ENCODE measurements around the gene DHRS2. TPM values are rescaled to one million over a fixed set of nuclear protein-coding genes. Genes with fewer than 3 reads are reported as not detected.

The DHRS2 gene
- polyA plus RNA-seq, 2 donors: 0.14 TPM

DNA sequence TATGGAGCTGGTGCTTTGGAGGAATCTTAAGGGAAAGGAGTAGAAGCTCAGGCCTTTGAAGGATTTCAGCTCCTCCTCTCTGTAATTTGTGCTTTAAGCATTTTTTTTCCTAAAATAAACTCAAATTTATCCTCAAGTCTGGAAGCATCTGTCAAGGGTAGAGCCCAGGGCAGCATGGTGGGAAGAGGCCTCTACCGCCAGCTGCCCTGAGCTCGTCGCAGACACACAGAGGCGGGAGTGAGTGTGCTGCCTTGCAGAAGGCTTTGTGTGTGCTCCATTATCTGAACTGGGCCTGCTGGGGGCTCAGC lies 9.3 kb downstream of the DHRS2 start:
- no peak overlapping the region for H3K4me3 ChIP-seq (ENCODE audit: low read depth in 1 of 2, low read length in 2 of 2)
- no peaks in the 10 kb centered on the region for H3K27me3 ChIP-seq (ENCODE audit: control insufficient read depth in 1 of 2, insufficient read depth in 2 of 2, low read length in 2 of 2)
- H3K4me1 ChIP-seq (ENCODE audit: control insufficient read depth in 2 of 2, insufficient read depth in 2 of 2, low read length in 1 of 2): no peaks in the 10 kb centered on the region
- 93 to 94% methylated on average over 4 of the region's 4 CpGs for WGBS, 2 donors
- H3K9me3 ChIP-seq (ENCODE audit: control insufficient read depth in 2 of 2, insufficient read depth in 1 of 2, low read depth in 1 of 2, low read length in 1 of 2): no peaks in the 10 kb centered on the region
- no peak overlapping the region for H3K27ac ChIP-seq (ENCODE audit: low read depth in 2 of 2, low read length in 1 of 2)
- H3K36me3 ChIP-seq (ENCODE audit: control insufficient read depth in 2 of 2, insufficient read depth in 2 of 2, low read length in 1 of 2): no peaks in the 10 kb centered on the region

GRCh38 chr14:23645812-23646647 lies 9.9 kb downstream of the DHRS2 start:
- Histone ChIP-seq H3K9me3 (ENCODE audit: control insufficient read depth in 2 of 2, insufficient read depth in 1 of 2, low read depth in 1 of 2, low read length in 1 of 2) (no peaks in the 10 kb centered on the region), H3K4me1 (ENCODE audit: control insufficient read depth in 2 of 2, insufficient read depth in 2 of 2, low read length in 1 of 2) (no peaks in the 10 kb centered on the region), H3K36me3 (ENCODE audit: control insufficient read depth in 2 of 2, insufficient read depth in 2 of 2, low read length in 1 of 2) (no peaks in the 10 kb centered on the region), H3K4me3 (ENCODE audit: low read depth in 1 of 2, low read length in 2 of 2) (no peak overlapping the region), H3K27ac (ENCODE audit: low read depth in 2 of 2, low read length in 1 of 2) (no peak overlapping the region), H3K27me3 (ENCODE audit: control insufficient read depth in 1 of 2, insufficient read depth in 2 of 2, low read length in 2 of 2) (no peaks in the 10 kb centered on the region)
- 88 to 90% methylated on average over 9 of the region's 9 CpGs for WGBS, 2 donors

- 77 to 81% methylated on average over 6 of the region's 6 CpGs for WGBS, 2 donors
- Histone ChIP-seq H3K36me3 (ENCODE audit: control insufficient read depth in 2 of 2, insufficient read depth in 2 of 2, low read length in 1 of 2) (no peaks in the 10 kb centered on the region), H3K4me1 (ENCODE audit: control insufficient read depth in 2 of 2, insufficient read depth in 2 of 2, low read length in 1 of 2) (no peaks in the 10 kb centered on the region), H3K9me3 (ENCODE audit: control insufficient read depth in 2 of 2, insufficient read depth in 1 of 2, low read depth in 1 of 2, low read length in 1 of 2) (no peaks in the 10 kb centered on the region), H3K4me3 (ENCODE audit: low read depth in 1 of 2, low read length in 2 of 2) (no peak overlapping the region), H3K27me3 (ENCODE audit: control insufficient read depth in 1 of 2, insufficient read depth in 2 of 2, low read length in 2 of 2) (no peaks in the 10 kb centered on the region), H3K27ac (ENCODE audit: low read depth in 2 of 2, low read length in 1 of 2) (no peak overlapping the region)
These were observed 10.7 kb downstream of the DHRS2 start for GRCh38 chr14:23646648-23647549.

DNA sequence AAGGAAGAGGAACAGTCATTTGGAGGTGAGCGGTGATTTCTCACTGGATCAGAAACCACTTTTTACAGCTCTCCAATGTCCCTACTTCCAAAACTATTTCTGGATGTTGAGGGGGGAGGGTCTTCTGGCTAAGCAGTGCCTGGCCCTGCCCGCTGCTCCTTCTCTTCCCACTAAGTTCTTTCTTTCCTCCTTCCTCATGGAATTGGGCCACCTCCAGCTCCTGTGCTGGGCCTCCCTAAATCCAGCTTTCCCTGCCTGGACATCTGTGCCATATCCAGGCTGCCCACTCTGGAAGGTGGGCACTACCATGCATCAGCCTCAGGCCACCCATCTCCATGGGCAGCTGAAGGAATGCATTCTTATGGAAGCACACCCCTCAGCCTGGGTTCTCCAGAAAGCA lies 11.5 kb downstream of the DHRS2 start:
- WGBS, 2 donors: 85 to 93% methylated on average over 2 of the region's 2 CpGs
- no peak overlapping the region for H3K27ac ChIP-seq (ENCODE audit: low read depth in 2 of 2, low read length in 1 of 2)
- H3K36me3 ChIP-seq (ENCODE audit: control insufficient read depth in 2 of 2, insufficient read depth in 2 of 2, low read length in 1 of 2): no peaks in the 10 kb centered on the region
- no peak overlapping the region for H3K4me3 ChIP-seq (ENCODE audit: low read depth in 1 of 2, low read length in 2 of 2)
- H3K27me3 ChIP-seq (ENCODE audit: control insufficient read depth in 1 of 2, insufficient read depth in 2 of 2, low read length in 2 of 2): no peaks in the 10 kb centered on the region
- H3K9me3 ChIP-seq (ENCODE audit: control insufficient read depth in 2 of 2, insufficient read depth in 1 of 2, low read depth in 1 of 2, low read length in 1 of 2): no peaks in the 10 kb centered on the region
- H3K4me1 ChIP-seq (ENCODE audit: control insufficient read depth in 2 of 2, insufficient read depth in 2 of 2, low read length in 1 of 2): no peaks in the 10 kb centered on the region

DNA sequence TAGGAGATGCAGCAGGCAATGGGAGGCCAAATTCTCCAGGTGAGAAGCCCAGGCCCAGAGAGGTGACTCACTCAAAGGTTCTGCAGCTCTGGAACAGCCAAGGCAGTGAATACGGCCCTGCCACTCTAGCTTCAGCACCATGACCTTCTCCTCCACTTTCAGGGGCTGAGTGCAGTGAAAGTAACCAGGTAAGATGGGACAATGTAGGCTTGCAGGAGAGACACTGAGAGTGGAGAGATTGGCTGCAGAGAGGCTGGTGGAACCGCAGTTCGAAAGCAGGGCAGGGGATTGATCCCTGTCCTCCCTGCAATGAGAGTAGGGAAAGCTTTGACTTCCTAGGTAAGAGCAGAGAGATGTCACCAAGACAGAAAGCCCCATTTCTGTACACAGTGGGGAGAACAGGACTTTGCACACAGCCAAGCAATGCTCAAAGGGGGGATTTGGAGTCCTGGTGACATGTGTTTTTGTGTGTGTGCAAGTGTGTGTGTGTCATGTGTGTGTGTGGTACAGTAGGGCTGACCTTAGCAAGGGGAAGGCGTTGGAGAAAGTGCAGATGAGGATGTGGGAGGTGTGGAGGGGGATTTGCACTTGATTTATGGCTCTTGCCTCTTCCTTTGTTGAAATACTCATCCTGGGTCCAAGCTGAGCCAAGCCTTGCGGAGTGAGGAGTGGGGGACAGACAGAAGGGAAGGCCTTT lies 12.7 kb downstream of the DHRS2 start:
- 69 to 78% methylated on average over 5 of the region's 5 CpGs for WGBS, 2 donors
- no peaks in the 10 kb centered on the region for H3K27me3 ChIP-seq (ENCODE audit: control insufficient read depth in 1 of 2, insufficient read depth in 2 of 2, low read length in 2 of 2)

GRCh38 chr14:23650506-23650905 lies 14.3 kb downstream of the DHRS2 start:
- H3K4me1 ChIP-seq (ENCODE audit: control insufficient read depth in 2 of 2, insufficient read depth in 2 of 2, low read length in 1 of 2): no peaks in the 10 kb centered on the region
- H3K27ac ChIP-seq (ENCODE audit: low read depth in 2 of 2, low read length in 1 of 2): no peak overlapping the region
- H3K27me3 ChIP-seq (ENCODE audit: control insufficient read depth in 1 of 2, insufficient read depth in 2 of 2, low read length in 2 of 2): no peaks in the 10 kb centered on the region
- no peaks in the 10 kb centered on the region for H3K36me3 ChIP-seq (ENCODE audit: control insufficient read depth in 2 of 2, insufficient read depth in 2 of 2, low read length in 1 of 2)
- WGBS, 2 donors: 85 to 90% methylated on average over 3 of the region's 3 CpGs
- no peaks in the 10 kb centered on the region for H3K9me3 ChIP-seq (ENCODE audit: control insufficient read depth in 2 of 2, insufficient read depth in 1 of 2, low read depth in 1 of 2, low read length in 1 of 2)
- no peak overlapping the region for H3K4me3 ChIP-seq (ENCODE audit: low read depth in 1 of 2, low read length in 2 of 2)

More for the DNA sequence above, 12.7 kb downstream of the DHRS2 start:
- Histone ChIP-seq H3K36me3 (ENCODE audit: control insufficient read depth in 2 of 2, insufficient read depth in 2 of 2, low read length in 1 of 2) (no peaks in the 10 kb centered on the region), H3K4me3 (ENCODE audit: low read depth in 1 of 2, low read length in 2 of 2) (no peak overlapping the region), H3K9me3 (ENCODE audit: control insufficient read depth in 2 of 2, insufficient read depth in 1 of 2, low read depth in 1 of 2, low read length in 1 of 2) (no peaks in the 10 kb centered on the region), H3K4me1 (ENCODE audit: control insufficient read depth in 2 of 2, insufficient read depth in 2 of 2, low read length in 1 of 2) (no peaks in the 10 kb centered on the region), H3K27ac (ENCODE audit: low read depth in 2 of 2, low read length in 1 of 2) (no peak overlapping the region)

DNA sequence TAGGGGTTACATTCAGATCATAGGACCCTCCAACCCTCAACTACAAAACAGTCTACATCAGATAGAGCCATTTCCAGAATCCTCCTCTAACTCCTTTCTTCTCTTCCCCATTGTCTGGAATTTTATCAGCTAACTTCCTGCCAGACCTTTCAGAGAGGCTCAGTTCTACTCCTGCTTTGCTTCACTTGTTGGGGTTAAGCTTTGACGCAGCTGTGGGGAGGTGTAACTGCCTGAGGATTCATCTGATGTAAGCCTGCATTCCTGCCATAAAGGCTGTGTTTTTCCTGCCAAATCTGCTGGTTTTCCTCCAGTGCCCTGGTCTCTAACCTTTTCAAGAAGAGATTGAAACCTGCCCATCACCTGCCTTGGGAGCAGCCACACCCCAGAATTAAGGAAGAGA lies 16.9 kb downstream of the DHRS2 start:
- H3K27ac ChIP-seq (ENCODE audit: low read depth in 2 of 2, low read length in 1 of 2): no peak overlapping the region

DNA sequence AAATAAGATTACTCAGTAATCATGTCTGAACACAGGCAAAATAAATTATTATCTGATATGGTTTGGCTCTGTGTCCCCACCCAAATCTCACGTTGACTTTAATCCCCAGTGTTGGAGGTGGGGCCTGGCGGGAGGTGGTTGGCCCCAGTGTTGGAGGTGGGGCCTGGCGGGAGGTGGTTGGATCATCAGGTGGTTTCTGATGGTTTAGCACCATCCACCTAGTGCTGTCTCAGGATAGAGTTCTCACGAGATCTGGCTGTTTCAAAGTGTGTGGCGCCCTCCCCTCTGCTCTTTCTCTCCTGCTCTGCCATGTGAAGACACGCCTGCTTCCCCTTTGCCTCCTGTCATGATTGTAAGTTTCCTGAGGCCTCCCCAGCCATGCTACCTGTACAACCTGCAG lies 18.1 kb downstream of the DHRS2 start:
- Histone ChIP-seq H3K4me1 (ENCODE audit: control insufficient read depth in 2 of 2, insufficient read depth in 2 of 2, low read length in 1 of 2) (no peaks in the 10 kb centered on the region), H3K27ac (ENCODE audit: low read depth in 2 of 2, low read length in 1 of 2) (no peak overlapping the region), H3K4me3 (ENCODE audit: low read depth in 1 of 2, low read length in 2 of 2) (no peak overlapping the region), H3K9me3 (ENCODE audit: control insufficient read depth in 2 of 2, insufficient read depth in 1 of 2, low read depth in 1 of 2, low read length in 1 of 2) (peaks cover 0 to 1% of the 10 kb centered on the region in 2 donors), H3K27me3 (ENCODE audit: control insufficient read depth in 1 of 2, insufficient read depth in 2 of 2, low read length in 2 of 2) (no peaks in the 10 kb centered on the region), H3K36me3 (ENCODE audit: control insufficient read depth in 2 of 2, insufficient read depth in 2 of 2, low read length in 1 of 2) (no peaks in the 10 kb centered on the region)
- WGBS, 2 donors: 70 to 82% methylated on average over 6 of the region's 6 CpGs

More for the DNA sequence above, 16.9 kb downstream of the DHRS2 start:
- WGBS, 2 donors: 57 to 61% methylated on average over 1 of the region's 1 CpG
- H3K9me3 ChIP-seq (ENCODE audit: control insufficient read depth in 2 of 2, insufficient read depth in 1 of 2, low read depth in 1 of 2, low read length in 1 of 2): no peaks in the 10 kb centered on the region
- H3K4me3 ChIP-seq (ENCODE audit: low read depth in 1 of 2, low read length in 2 of 2): no peak overlapping the region
- no peaks in the 10 kb centered on the region for H3K4me1 ChIP-seq (ENCODE audit: control insufficient read depth in 2 of 2, insufficient read depth in 2 of 2, low read length in 1 of 2)
- H3K27me3 ChIP-seq (ENCODE audit: control insufficient read depth in 1 of 2, insufficient read depth in 2 of 2, low read length in 2 of 2): no peaks in the 10 kb centered on the region
- no peaks in the 10 kb centered on the region for H3K36me3 ChIP-seq (ENCODE audit: control insufficient read depth in 2 of 2, insufficient read depth in 2 of 2, low read length in 1 of 2)

GRCh38 chr14:23657959-23658470 lies 21.9 kb downstream of the DHRS2 start:
- Histone ChIP-seq H3K4me3 (ENCODE audit: low read depth in 1 of 2, low read length in 2 of 2) (no peak overlapping the region), H3K4me1 (ENCODE audit: control insufficient read depth in 2 of 2, insufficient read depth in 2 of 2, low read length in 1 of 2) (no peaks in the 10 kb centered on the region), H3K9me3 (ENCODE audit: control insufficient read depth in 2 of 2, insufficient read depth in 1 of 2, low read depth in 1 of 2, low read length in 1 of 2) (peaks cover 0 to 1% of the 10 kb centered on the region in 2 donors), H3K27ac (ENCODE audit: low read depth in 2 of 2, low read length in 1 of 2) (no peak overlapping the region), H3K27me3 (ENCODE audit: control insufficient read depth in 1 of 2, insufficient read depth in 2 of 2, low read length in 2 of 2) (no peaks in the 10 kb centered on the region), H3K36me3 (ENCODE audit: control insufficient read depth in 2 of 2, insufficient read depth in 2 of 2, low read length in 1 of 2) (no peaks in the 10 kb centered on the region)
- 74 to 76% methylated on average over 10 of the region's 10 CpGs for WGBS, 2 donors
